Hematopoietic multipotent progenitor cell treated with erythropoietin and hydrocortisone succinate and interleukin-3 and kit ligand, for 17 days (in vitro differentiated cells): ENCODE data around the gene HTRA3.

ENCODE experiments used
- DNase-seq: peaks from one replicate; pipeline ENCODE4 v3.0.0-alpha.2; 2015; ENCODE audit warnings: low spot score

The HTRA3 gene

DNA sequence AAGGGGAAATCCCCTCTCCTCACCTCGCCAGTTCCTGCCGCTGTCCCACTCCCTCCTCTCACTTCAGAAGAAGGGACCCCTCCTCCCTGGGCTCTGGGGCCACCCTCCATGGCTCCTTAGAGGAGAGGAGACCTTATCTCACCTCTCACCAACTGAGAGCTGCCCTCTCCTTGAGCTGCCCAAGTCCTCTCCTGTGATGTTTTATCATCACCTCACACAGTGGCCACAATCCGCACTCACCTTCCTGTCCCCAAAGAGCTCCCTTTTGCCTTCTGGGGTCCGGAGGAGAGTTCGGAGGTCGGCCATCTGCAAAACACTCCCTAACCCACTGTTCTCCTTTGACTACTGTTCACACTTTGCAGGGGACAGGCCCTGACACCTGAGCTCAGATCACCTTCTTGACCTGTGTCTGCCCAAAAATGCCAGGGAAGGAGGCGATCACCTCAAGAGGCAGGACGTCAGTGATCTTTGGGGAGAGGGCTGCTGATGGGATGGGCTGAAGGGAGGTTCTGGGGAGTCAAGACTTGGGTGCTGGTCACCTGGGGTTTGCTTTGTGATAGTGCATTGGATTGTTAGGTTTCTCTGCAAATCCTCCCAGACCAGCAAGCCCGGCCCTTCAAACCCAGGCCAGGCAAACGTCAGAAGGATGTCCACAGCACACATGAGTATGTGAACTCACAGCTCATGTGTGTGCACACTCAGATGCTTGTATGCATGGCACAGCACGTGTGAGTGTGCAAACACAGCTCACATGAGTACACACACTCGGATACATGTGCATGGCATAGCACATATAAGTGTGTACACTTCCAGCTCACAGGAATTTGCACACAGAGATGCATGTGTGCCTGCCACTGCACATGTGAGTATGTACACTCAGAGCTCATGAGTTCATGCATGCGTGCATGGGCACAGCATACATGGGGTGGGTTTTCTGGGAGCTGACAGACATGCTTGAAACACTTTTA lies 41.8 kb downstream of the HTRA3 start:
- no peak for DNase-seq

DNA sequence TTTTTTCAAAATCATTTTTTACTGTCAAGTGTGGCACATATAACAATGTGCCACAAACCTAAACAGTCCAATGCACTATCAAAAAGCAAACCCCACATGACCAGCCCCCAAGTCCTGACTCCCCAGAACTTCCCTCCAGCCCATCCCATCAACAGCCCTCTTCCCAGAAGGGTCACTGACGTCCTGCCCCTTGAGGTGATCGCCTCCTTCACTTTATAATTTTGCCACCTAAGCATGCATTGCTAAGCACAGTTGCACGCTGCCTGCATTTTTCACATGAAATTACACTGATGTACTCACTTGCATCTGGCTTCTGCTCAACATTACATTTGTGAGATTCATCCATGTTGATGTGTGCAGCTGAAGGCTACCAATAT lies 42.5 kb downstream of the HTRA3 start:
- no peak for DNase-seq

- no peak for DNase-seq
Observed at GRCh38 chr4:8312976-8313375, 43.4 kb downstream of the HTRA3 start.

DNA sequence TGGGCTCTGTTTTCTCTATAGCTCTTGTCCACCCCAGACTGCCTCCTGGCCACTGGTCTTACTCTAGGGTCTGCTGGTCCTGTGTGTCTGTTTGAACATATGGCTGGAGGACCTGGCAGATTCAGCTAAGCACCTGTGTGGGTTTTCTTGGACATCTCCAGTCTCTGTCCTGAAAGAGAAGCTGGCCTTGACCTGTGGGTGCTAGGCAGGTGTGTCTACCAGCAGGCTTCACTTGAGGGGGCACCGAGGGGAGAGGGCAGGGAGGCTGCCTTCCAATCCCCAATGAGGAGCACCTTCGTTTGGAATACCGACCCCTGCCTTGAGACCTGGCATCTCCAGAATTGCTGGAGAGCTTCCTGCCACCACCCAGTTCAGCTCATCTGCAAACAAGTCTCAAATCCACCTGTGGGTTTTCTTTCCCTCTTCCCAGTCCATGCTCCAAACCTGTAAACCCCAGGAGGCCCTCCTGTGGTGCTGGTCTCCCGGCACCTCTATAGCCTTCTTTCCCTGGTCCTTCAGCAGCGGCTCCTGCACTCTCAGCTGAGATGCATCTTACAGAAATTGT lies 45.2 kb downstream of the HTRA3 start:
- DNase-seq: no peak

- DNase-seq: no peak
Observed at GRCh38 chr4:8315435-8316250, 46.1 kb downstream of the HTRA3 start.

- DNase-seq: no peak
Observed at GRCh38 chr4:8316251-8316771, 46.8 kb downstream of the HTRA3 start.

GRCh38 chr4:8316911-8317351 lies 47.4 kb downstream of the HTRA3 start:
- no peak for DNase-seq

GRCh38 chr4:8317474-8317873 lies 47.9 kb downstream of the HTRA3 start:
- DNase-seq: no peak

DNA sequence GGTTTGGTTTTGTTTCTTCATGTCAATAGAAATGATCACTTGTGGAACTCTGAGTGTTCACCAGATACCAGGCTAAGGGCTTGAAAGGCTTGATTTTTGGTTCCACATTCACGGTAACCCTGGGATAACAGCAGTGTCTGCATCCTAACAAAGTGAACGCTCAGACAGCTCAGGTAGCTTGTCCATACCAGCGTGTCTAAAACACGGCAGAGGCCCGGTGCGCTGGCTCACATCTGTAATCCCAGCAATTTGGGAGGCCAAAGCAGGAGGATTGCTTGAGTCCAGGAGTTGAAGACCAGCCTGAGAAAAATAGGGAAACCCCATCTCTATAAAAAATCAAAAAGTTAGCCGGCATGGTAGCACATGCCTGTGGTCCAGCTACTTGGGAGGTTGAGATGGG lies 49.0 kb downstream of the HTRA3 start:
- no peak for DNase-seq

DNA sequence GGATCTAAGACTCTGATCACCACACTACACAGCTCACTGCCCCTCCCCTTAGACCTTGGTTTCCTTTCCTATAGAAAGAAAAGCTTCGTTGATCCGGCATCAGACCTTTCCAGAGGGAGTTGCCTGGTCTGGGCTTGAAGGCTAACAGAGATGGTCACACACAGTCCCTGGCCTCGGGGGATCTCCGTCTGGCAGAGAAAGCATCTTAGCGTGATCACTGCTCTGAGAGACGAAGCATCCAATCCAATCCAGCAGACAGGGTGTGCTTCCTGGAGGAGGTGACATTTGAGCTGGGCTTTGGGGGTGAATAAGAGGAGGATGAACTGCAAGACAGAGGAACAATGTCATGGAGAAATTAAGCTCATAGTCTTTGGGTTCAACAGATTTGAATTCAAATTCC lies 49.5 kb downstream of the HTRA3 start:
- no peak for DNase-seq

- no peak for DNase-seq
Observed at GRCh38 chr4:8319731-8320385, 50.3 kb downstream of the HTRA3 start.

- DNase-seq: no peak
Observed at GRCh38 chr4:8320386-8320750, 50.8 kb downstream of the HTRA3 start.

GRCh38 chr4:8321220-8321619 lies 51.7 kb downstream of the HTRA3 start:
- DNase-seq: no peak

GRCh38 chr4:8321771-8322170 lies 52.2 kb downstream of the HTRA3 start:
- no peak for DNase-seq

GRCh38 chr4:8322794-8323704 lies 53.5 kb downstream of the HTRA3 start:
- no peak for DNase-seq

GRCh38 chr4:8323947-8324555 lies 54.5 kb downstream of the HTRA3 start:
- DNase-seq: no peak

GRCh38 chr4:8324640-8325239 lies 55.2 kb downstream of the HTRA3 start:
- no peak for DNase-seq

GRCh38 chr4:8325291-8325973 lies 55.9 kb downstream of the HTRA3 start:
- no peak for DNase-seq

DNA sequence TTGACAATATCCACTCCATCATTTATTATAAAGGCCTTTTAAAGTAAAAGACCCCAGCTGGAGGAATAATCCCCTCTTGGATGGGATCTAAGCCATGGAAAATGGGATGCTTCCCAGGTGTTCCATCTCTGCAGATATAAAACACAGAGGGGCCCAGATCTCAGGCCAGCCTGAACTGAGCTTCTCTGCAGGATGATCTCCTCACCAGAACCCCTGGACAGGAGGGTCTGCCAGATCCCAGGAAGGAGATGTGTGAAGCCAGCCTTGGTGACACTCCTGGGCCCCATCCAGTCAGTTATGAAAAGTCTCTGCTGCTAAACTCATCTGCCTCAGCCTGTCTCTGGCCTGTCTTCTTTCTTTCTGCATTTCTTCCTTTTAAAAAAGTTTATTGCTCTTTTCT lies 56.7 kb downstream of the HTRA3 start:
- no peak for DNase-seq
